ENCODE measurements around the gene GABARAP.

- TF ChIP-seq RAD21 (conservative IDR thresholded peaks at IDR 0.05): no peak
- no peak for TF ChIP-seq TAF1 (IDR thresholded peaks at IDR 0.05; ENCODE audit: low read depth)
Measured at GRCh38 chr17:7253082-7253481, 10.8 kb upstream of the GABARAP start.
